Measurements from ENCODE around the gene ALK.

GRCh38 chr2:29749041-29749440 is 172.3 kb downstream of the ALK start:
- no peak for TF ChIP-seq CTCF (conservative IDR thresholded peaks at IDR 0.05; ENCODE audit: low read depth, low read length)
- TF ChIP-seq EZH2 (IDR thresholded peaks at IDR 0.05; ENCODE audit: low read length, unreplicated experiment) = no peak
- no peak for TF ChIP-seq EZH2phosphoT487 (IDR thresholded peaks at IDR 0.05; ENCODE audit: borderline replicate concordance, low read length)
